ENCODE measurements around the gene CPED1.
"Not testable (repeated sequence)": the region's sequence is repeated elsewhere in the genome, so short reads cannot be mapped to it uniquely, and the experiment has no call there.

Gene CPED1

DNA sequence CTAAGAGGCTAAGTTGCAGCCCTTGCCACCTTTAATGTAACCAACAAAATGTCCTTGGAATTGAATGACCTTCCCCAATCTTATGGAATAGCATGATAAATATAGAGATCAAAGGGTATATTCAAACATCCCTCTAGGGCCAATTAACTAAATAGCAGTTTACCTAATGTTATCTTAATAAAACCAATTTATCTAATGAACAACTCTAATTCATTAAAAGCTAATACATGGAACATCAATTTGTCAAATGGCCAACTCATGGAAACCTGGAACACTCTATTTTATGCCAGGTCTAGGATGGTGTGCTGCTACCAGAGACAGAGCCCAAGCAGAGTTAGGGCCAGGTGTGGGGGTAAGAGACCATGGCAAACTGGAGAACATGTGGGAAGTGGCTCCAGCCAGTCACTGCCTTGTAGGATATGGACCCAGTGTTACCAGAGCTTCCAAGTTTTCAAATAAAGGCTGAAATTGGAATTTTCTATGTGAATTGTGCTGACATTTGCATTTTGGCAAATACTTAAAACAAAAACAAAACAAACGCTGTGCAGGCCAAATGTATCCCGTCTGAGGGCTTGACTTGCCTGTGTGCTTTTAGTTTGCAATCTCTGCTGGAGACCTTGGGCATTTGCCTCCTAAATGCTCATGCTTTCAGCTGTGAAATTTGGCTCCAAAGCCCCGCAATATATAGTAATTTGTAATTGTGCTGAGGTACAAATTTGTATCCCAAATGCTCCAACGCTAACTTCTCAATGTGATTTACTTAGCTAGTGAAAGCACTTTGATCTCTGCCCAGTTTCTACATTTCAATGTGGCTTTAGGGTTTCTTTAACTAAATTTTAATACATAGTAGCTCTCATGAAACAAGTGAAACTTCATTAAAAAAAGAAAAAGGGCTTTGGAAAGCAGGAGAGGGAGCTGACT lies 55.1 kb downstream of the CPED1 start:
- DNase-seq: no peak

- DNase-seq: no peak
Observed at GRCh38 chr7:121045090-121045489, 56.6 kb downstream of the CPED1 start.

DNA sequence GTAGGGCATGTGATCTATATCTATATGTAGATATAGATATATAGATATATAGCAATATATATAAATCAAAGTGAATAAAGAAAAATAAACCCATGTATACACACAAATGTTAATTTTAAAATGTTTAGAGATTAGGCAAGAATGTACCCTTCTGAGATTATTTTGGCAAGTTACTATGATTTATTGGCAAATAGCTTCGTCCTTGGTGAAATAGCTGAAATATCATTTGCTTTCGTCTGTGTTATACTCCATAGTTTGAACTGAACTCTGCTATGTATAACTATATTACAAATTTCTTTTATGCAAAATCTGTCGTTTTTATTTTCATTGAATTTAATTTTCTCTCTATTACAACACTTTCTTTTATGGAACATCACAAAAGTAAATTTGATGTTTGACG lies 57.5 kb downstream of the CPED1 start:
- DNase-seq: no peak

DNA sequence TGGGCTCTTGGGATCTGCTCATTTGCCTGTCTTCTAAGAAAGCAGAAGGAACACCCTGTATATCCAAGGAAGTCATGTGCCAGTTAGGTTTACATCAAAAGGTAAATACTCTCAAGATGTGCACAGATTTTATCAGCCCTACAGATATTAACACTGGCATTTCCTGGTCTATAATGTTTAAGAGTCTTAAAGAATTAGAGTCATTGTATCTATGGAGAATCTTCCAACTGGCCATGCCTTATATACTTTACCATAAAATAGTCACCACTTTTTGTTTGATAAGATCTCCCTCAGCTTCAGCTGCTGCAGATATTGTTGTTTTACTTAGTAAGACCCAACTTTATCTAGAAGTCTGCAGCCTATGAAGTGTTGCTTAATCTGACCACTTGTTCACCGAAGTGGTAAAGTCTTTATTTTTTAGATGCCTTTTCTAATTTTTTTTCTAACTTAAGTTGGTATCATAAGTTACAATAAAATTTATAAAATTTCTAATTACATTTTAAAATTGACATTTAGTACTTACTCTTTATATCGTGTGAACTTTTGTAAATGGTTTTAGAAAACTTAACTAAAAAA lies 58.5 kb downstream of the CPED1 start:
- DNase-seq: no peak

GRCh38 chr7:121048195-121048594 lies 59.7 kb downstream of the CPED1 start:
- no peak for DNase-seq

DNA sequence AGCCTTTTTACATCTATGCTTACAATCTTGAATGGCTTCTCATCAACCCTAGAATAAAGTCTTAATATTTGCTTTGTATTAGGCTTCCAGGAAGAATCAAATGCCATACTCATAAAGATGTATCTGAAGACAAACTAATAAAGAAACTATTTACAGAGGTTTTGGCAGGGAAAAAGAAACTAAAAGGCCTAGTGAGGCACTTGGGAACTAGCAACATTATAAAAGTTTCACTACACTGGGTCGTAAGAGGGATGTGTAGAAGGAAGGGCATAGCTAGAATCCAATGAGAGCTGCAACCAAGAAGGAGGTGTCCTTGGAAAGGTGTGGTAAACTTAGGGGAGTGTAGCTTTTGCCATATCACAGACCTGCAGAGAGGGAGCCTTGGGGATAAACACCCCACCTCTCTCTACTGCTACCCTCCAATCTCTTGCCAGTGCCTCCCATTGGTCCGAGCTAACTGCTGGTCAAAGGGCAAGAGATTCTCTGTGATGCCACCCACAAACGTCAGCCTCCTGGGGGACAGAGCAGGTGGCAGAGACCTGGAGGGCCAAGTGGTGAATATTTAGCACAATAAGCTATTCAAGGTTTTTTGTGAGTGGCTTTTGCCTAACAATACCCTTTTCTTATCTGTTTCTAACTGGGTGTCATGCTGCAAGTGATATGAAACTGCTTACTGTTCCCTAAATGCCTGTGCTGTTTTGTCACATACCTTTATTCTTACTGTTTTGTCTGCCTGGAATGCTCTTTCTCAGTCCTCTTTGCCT lies 60.7 kb downstream of the CPED1 start:
- DNase-seq: no peak

DNA sequence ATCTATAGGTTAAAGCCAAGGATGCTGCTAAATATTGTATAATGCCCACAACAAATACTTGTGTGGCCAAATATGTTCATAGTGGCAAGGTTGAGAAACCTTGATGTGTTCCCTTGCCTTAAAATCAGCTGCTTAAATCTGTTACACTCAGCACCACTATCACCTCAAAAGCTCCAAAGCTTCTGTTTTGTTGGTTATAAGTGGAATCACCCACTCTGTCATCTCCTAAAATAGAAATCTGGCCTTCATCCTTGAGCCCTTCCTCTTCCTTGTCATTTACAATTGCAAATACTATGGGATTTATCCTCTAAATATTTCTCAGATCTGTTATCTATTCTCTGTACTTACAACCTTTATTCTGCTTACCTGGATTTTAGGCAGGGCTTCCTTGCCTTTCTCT lies 61.4 kb downstream of the CPED1 start:
- no peak for DNase-seq

DNA sequence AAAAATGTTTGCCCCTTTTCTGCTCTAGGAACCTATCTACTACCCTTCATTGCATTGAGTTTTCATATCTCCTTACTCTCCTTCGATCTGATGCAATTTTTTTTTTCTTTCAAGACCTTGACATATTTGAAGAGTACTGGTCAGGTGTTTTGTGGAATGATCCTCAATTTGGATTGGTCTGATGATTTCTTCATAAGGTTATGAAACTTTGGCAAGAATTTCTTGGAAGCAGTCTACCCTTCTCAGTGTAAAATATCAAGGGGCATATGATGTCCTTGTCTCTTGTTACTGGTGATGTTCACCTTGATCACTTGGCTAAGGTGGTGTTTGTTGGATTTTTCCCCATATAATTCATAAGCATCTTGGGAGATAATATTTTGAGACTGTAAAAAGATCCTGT lies 64.7 kb downstream of the CPED1 start:
- no peak for DNase-seq

- DNase-seq: no peak
Observed at GRCh38 chr7:121054925-121055324, 66.4 kb downstream of the CPED1 start.

DNA sequence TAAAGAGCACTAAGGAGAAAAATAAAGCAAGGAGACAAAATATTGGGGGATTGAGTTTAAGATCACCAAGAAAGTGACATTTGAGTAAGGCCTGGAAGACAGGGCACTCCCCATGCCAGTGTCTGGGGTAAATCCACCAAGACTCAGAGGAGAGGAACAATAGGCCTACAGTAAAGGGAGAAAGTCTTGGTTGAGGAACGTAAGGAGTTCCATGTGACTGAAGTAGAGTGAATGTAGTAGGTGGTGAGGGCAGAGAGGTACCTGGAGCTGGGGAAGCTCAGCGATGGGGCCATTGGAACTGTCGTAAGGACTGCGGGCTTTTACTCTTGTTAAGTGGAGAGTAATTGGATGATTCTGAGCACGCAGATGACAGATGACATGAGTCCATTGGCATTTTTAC lies 69.4 kb downstream of the CPED1 start:
- no peak for DNase-seq

DNA sequence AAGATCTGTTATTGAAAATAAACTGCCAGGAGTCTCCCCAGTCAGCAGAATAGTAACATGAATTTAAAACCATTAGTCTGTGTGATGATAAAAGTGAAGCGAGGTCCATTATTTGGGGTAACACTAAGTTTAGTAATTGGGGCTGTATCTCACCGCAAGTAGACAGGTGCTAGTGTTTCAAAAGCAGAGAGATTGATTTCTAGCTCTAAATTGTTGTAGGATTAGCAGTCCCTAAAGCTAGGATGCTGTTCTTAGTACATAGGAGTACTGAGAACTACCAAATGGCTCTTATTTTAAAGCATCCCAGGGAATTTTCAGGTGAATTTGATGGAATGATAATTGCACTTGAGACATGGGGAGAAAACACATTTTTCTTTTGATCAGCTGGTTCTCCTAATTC lies 70.5 kb downstream of the CPED1 start:
- DNase-seq: no peak

GRCh38 chr7:121059979-121060509 lies 71.5 kb downstream of the CPED1 start:
- not testable (repeated sequence) for DNase-seq

GRCh38 chr7:121061677-121062582 lies 73.4 kb downstream of the CPED1 start:
- DNase-seq: no peak

- DNase-seq: no peak
Observed at GRCh38 chr7:121062671-121063279, 74.3 kb downstream of the CPED1 start.

GRCh38 chr7:121067717-121068116 lies 79.2 kb downstream of the CPED1 start:
- not testable (repeated sequence) for DNase-seq

- no peak for DNase-seq
Observed at GRCh38 chr7:121069346-121070100, 81.0 kb downstream of the CPED1 start.

DNA sequence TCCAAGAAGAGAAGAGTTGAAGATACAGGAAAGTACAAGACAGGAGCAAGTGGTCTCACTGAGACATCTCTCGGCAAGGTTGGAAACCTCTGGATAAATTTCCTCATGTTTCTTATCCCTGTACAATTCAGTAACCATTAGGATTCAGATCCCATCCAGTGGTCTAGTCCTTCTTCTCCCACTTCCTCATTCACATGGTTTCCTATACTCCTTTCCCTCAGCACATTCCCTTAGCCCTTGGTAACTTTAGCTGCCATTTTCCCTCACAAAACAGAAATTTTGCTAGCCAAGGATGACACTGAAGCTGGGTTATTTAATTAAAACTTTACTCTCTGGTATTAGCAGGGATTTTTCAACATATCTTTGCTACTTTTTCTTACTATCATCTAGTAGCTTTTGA lies 82.6 kb downstream of the CPED1 start:
- no peak for DNase-seq

GRCh38 chr7:121071662-121072061 lies 83.2 kb downstream of the CPED1 start:
- DNase-seq: no peak

- DNase-seq: no peak
Observed at GRCh38 chr7:121072826-121073225, 84.3 kb downstream of the CPED1 start.

- DNase-seq: no peak
Observed at GRCh38 chr7:121073463-121074099, 85.1 kb downstream of the CPED1 start.

DNA sequence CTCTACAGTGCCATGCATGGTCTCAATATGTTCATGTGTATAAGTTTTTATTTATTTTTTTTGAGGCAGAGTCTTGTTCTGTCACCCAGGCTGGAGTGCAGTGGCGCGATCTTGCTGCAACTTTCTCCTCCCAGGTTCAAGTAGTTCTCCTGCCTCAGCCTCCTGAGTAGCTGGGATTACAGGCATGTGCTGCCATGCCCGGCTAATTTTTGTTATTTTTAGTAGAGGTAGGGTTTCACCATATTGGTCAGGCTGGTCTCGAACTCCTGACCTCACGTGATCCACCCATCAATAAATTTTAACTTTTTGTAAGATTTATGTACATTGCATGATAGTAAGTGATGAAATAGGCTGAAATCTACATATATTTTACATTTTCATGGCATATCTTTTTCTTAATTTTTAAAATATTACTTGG lies 86.9 kb downstream of the CPED1 start:
- DNase-seq: not testable (repeated sequence)
